SHP77 (cell line): ENCODE data around the gene RFX4.

Experiments
- DNase-seq, 2 experiments: peaks; one replicate each; lab custom pipeline; 2025; lab: John Stamatoyannopoulos, UW

RFX4 gene

GRCh38 chr12:106764220-106764619 lies 181.4 kb downstream of the RFX4 start:
- DNase-seq, result no peak

DNA sequence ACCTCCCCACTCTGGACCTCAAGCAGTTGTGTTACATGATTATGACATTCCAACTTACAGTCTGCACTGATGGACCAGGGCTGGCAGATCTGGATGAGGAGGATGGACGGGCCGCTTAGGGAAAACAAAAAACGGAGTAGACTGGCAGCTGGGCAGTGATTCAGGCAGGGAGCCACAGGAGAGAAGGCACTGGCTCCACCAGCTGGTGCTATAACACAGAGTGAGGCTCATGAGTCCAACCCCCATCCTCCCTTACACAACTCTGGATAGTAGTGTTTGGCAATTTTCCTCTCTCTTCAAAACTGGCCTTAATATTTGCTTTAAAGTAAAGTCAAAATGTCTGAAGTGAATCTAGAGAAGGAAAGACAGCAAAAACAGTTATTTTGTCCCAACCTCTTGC lies 181.9 kb downstream of the RFX4 start:
- DNase-seq, result peak; percentile 5 to 26

- DNase-seq, result no peak
Measured at GRCh38 chr12:106766393-106766826, 183.6 kb downstream of the RFX4 start.

GRCh38 chr12:106767206-106767605 lies 184.4 kb downstream of the RFX4 start:
- no peak for DNase-seq

- DNase-seq, result no peak
Measured at GRCh38 chr12:106767954-106768822, 185.4 kb downstream of the RFX4 start.

DNA sequence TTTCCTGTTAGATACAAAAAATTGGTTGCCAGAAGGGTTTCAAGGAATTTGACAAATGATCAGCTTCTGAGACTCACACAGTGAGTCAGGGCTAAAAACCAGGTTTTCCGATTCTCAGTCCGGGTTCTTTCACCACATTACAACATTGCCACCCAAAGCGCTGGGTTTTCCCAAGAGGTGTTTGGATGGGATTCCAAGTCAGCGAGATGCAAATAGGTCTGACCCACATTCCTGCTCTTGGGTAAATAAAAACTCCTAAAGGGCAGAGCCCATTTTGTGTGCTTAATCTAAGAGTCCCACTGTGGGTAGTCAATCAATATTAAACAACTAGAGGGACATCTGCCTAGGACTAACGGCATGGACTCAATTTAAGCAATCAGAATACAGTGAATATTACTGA lies 186.3 kb downstream of the RFX4 start:
- no peak for DNase-seq

- no peak for DNase-seq
Measured at GRCh38 chr12:106769546-106769945, 186.7 kb downstream of the RFX4 start.

DNA sequence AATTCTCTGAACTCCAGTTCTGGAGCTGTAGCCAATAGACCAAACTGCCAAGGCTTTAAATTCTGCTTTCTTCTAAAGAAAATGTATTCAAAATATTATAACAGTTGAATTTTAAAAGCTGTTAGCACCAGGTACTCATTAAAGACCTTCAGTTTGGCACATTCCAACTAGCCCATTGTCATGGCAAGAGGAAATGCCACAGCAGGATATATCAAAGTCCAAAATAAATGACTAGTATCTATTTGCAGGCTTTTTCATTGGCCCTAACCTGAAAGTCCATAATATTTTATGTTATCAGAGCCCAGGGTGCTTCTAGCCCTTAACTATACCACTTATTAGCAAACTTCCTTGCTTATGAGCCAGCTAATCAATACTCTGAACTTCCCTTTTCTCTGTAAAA lies 188.6 kb downstream of the RFX4 start:
- DNase-seq, result no peak

GRCh38 chr12:106773286-106774004 lies 190.6 kb downstream of the RFX4 start:
- peak in 1 of 2 experiments; percentile 7 for DNase-seq

- DNase-seq, result peak; percentile 97 to 99
Measured at GRCh38 chr12:106774005-106774807, 191.4 kb downstream of the RFX4 start, which contains the start of gene RIC8B. Gene RIC8B (plus strand): TSS chr12:106774682. CDS start chr12:106774746, 64 bp downstream.

DNA sequence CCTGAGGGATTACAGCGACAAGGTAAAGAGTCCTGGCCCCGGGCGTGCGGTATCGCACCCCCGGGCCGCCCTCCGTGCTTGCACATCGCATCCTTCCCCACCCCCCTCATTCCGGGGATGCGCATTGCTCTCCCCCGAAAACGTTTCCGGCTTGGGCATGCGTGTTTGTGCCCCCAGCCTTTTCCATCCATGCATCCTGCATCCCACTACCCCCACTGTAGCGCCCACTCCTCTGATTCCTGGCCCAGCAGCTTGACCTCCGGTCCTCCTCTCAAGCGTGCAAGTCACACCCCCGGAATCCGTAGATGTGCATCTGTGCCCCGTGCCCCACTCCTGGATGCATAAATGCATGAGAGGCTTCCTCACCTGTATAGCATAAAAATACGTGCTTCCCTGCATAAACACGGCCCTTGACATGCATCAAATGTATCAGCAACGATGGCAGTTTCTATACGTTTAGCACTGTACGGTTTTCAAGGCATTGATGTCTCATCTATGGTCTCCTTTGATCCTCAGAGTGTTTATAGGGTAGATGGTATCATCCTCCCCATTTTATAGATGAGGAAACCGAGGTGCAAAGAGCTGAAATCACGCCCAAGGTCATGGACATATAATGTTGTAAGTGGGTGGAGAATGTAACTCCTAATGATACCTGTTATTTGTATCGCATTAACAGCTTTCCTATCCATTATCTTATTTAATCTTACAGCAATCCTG lies 192.2 kb downstream of the RFX4 start:
- DNase-seq, result no peak

DNA sequence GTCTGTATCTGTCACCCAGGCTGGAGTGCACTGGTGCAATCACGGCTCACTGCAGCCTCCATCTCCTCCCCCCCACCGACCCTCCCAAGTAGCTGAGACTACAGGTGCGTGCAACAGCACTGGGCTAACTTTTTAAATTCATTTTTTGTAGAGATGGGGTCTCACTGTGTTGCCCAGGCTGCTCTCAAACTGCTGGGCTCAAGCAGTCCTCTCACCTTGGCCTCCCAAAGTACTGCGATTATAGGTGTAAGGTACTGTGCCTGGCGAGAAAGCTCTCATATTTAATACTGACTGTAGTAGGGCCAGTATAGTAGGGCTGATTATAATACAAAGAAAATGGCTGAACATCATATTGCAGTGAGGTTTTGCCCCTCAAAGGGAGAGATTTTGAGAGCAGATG lies 194.1 kb downstream of the RFX4 start:
- DNase-seq, result no peak

GRCh38 chr12:106780010-106780631 lies 197.3 kb downstream of the RFX4 start:
- no peak for DNase-seq

GRCh38 chr12:106782619-106783018 lies 199.8 kb downstream of the RFX4 start:
- no peak for DNase-seq

GRCh38 chr12:106783515-106783914 lies 200.7 kb downstream of the RFX4 start:
- DNase-seq, result no peak

DNA sequence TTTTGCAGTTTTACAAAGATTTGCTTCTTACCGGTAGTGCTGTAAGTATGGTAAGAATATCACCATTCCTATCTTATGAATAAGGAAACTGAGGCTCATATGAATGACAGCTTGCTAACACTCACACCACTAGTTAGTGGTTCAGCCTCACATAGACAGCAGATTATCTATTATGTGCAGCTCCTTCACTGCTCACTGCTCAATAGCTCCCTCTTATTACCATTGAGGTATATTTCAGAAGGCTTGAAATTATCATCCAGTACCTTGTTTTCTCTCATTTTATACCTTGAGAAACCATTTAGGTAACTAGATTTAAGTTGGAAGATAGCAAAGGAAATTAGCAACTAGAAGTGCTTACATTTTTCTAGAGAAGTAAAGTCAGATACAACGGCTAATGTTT lies 207.2 kb downstream of the RFX4 start:
- peak; percentile 7 to 22 for DNase-seq

- peak; percentile 7 to 17 for DNase-seq
Measured at GRCh38 chr12:106791531-106791930, 208.7 kb downstream of the RFX4 start.

- no peak for DNase-seq
Measured at GRCh38 chr12:106794369-106794768, 211.6 kb downstream of the RFX4 start.

DNA sequence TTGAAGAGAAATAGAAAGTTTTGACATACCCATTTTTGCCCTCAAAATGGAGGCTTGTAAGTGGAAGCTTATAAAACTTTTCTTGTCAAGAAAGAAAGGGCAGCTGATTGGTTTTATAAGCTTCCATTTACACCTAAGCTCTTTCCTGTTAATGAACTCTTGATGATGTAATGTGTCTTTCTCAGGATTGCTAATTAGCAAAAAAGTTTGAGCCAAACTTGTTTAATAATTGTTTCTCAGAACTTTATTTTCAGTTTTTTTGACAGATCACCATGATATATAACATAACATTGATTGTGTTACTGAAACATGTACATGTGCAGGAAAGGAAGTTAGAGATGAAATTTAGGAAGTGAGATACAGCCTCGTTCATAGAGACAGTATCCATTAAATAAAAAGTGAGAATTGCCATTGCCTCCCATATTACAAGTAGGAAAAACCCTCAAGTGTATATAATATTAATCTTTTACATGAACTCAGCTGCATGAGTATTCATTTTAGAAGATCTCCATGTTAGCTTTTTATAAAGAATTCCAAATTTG lies 218.4 kb downstream of the RFX4 start:
- DNase-seq, result no peak

DNA sequence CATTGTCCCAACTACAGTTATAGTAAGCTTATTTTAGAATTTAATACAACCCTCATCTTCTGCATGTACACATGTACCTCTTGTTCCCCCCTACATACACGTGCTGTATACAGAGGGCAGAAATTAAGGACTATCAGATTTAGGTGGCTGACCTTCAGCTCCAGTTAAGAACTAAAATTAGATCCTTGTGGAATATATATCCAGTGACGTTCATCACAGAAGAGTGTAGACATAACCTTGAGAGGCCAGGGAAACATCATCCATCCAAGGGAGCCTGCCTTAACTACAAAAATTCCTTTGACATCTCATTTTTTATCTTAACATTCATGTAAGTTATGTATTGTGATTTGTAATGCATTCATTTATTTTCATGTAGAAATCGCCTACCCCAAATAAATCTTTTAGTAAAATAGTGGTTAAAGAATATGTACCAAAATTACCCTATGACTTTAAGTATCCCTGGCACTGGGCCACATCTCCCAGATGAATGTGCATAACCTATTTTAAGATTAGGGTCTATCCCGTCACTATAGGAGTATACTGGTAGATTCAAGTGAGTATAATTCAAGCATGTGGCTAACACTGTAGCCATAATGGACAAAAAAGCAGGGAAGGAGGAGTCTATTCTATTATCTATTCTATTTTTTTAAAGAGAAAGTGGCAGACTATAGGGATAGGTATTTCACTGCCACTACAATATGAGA lies 219.2 kb downstream of the RFX4 start:
- DNase-seq, result no peak
